ENCODE data around the gene DDN. TPM values are rescaled to one million over a fixed set of nuclear protein-coding genes. Genes with fewer than 3 reads are reported as not detected.

Gene DDN
- total RNA-seq, 1 experiment from 2014 or later = 0.51 TPM

DNA sequence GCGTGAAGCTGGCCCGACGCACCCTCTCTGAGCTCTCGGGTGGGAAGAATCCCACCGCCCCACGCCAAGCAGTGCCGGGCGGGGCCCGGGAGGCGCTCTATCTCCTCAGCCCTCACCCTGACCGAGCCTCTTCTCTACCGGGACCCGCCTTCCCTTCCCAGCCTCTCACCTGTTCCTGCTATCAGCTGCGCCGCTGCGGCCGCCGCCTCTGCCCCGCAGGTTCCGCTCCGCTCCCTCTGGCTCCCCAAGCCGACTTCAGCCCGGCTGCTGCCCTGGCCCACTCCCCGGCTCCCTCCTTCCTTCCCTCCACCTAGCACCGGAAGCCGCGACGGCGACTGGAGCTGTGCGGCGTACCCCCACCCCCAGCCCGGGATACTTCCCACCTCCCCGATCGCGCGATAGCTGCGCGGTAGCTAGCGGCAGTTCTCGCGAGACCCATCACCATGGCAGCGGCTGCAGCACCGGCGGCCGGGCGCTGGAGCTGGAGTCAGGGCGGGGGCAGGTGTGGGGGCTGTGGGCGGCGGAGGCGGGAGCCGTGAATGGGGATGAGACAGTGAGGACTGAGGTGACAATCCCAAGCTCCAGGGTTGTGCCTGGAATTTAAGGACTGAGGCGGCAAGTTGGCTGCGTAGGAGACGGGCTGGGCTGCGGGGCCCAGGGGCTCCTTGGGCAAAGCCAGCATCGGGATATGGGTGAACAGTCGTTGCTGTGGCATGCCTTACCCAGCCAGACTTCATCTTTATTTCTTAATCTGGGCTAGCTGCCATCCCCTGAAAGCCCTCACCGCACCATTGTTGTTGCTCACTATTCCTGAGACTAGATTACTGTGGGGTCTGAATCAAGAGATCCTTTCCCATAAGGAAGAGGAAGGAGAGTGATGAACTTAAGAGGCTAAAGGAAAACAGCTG is 41.8 kb downstream of the DDN start, which contains the start of gene ARF3:
TSS of gene ARF3 (minus strand) at position 347 of the 908 bp plus-strand sequence. CDS start 16,392 bp downstream, outside the sequence.
- no TSS peak for BruUV-seq (replicated peaks)
- DNase-seq (ENCODE audit: low read depth, low spot score) (peak; percentile 72), ATAC-seq (peak; percentile 96)
- intact Hi-C loops (cut with micrococcal nuclease; ENCODE audit: unreplicated experiment) = no loop called here
- H3K4me3 ChIP-seq (ENCODE audit: low read depth in 2 of 2, low read length in 2 of 2) = peak within 1 kb of the TSS; percentile 96
- H3K36me3 ChIP-seq (ENCODE audit: control insufficient read depth, insufficient read depth, low read length) = peaks cover 6% of the 10 kb centered on the region; the same call in 1 of the 2 replicates
- H3K27me3 ChIP-seq (ENCODE audit: control insufficient read depth, insufficient read depth, low read length) = no peaks in the 10 kb centered on the region
- in situ Hi-C loops (cut with HindIII; ENCODE audit: low pct_unique_long_range_greater_than_20kb, low sequenced_read_pairs) = no loop called here
- peak; percentile 98 for TF ChIP-seq SIN3A (IDR thresholded peaks at IDR 0.05; ENCODE audit: borderline replicate concordance, insufficient read depth, low read depth, low read length)
- no peak for TF ChIP-seq REST (IDR thresholded peaks at IDR 0.05; ENCODE audit: insufficient read depth in 1 of 2, low read depth in 2 of 2, low read length in 1 of 2)
- TF ChIP-seq, protein P1, sequence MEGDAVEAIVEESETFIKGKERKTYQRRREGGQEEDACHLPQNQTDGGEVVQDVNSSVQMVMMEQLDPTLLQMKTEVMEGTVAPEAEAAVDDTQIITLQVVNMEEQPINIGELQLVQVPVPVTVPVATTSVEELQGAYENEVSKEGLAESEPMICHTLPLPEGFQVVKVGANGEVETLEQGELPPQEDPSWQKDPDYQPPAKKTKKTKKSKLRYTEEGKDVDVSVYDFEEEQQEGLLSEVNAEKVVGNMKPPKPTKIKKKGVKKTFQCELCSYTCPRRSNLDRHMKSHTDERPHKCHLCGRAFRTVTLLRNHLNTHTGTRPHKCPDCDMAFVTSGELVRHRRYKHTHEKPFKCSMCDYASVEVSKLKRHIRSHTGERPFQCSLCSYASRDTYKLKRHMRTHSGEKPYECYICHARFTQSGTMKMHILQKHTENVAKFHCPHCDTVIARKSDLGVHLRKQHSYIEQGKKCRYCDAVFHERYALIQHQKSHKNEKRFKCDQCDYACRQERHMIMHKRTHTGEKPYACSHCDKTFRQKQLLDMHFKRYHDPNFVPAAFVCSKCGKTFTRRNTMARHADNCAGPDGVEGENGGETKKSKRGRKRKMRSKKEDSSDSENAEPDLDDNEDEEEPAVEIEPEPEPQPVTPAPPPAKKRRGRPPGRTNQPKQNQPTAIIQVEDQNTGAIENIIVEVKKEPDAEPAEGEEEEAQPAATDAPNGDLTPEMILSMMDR (IDR thresholded peaks at IDR 0.05) = no peak
- TF ChIP-seq POLR2AphosphoS5 (IDR thresholded peaks at IDR 0.05; ENCODE audit: low read depth, low read length) = peak; percentile 88
- TF ChIP-seq TCF7L2 (IDR thresholded peaks at IDR 0.05; ENCODE audit: low read depth, low read length) = no peak
- peaks cover 18% of the 10 kb centered on the region for H3K4me1 ChIP-seq (ENCODE audit: control insufficient read depth, insufficient read depth, low read length)
- CTCF ChIA-PET = interaction anchor here (0.6 to 1.0 kb wide), 3 partner anchors 20 to 112 kb away, joined by 3 to 7 read pairs (median 3); partner anchors contain the start of gene WNT1
- no peaks in the 10 kb centered on the region for H3K9me3 ChIP-seq (ENCODE audit: control insufficient read depth, insufficient read depth, low read depth, low read length)
- peak within 1 kb of the TSS; percentile 92 for H3K27ac ChIP-seq (ENCODE audit: low read length)
- POLR2A ChIA-PET = interaction anchor here (0.6 to 1.1 kb wide), 3 partner anchors 11 to 38 kb away, joined by 3 to 8 read pairs (median 6); no protein-coding TSS in a partner anchor

- Histone ChIP-seq H3K27ac (ENCODE audit: low read length) (peak overlapping the region; percentile 92), H3K4me1 (ENCODE audit: control insufficient read depth, insufficient read depth, low read length) (peaks cover 18% of the 10 kb centered on the region), H3K36me3 (ENCODE audit: control insufficient read depth, insufficient read depth, low read length) (peaks cover 6% of the 10 kb centered on the region; the same call in 1 of the 2 replicates), H3K9me3 (ENCODE audit: control insufficient read depth, insufficient read depth, low read depth, low read length) (no peaks in the 10 kb centered on the region), H3K4me3 (ENCODE audit: low read depth in 2 of 2, low read length in 2 of 2) (peak overlapping the region; percentile 96), H3K27me3 (ENCODE audit: control insufficient read depth, insufficient read depth, low read length) (no peaks in the 10 kb centered on the region)
- BruUV-seq (replicated peaks) = no TSS peak
- CTCF ChIA-PET = interaction anchor here (0.6 to 1.0 kb wide), 2 partner anchors 40 to 111 kb away, joined by 3 to 7 read pairs; no protein-coding TSS in a partner anchor
- peak; percentile 79 for ATAC-seq
- POLR2A ChIA-PET = interaction anchor here (1.1 kb wide), 1 partner anchor 12 kb away, joined by 8 read pairs; no protein-coding TSS in a partner anchor
- TF ChIP-seq REST (IDR thresholded peaks at IDR 0.05; ENCODE audit: insufficient read depth in 1 of 2, low read depth in 2 of 2, low read length in 1 of 2) (no peak), TCF7L2 (IDR thresholded peaks at IDR 0.05; ENCODE audit: low read depth, low read length) (no peak), SIN3A (IDR thresholded peaks at IDR 0.05; ENCODE audit: borderline replicate concordance, insufficient read depth, low read depth, low read length) (no peak), POLR2AphosphoS5 (IDR thresholded peaks at IDR 0.05; ENCODE audit: low read depth, low read length) (no peak)
- TF ChIP-seq, protein P1 (IDR thresholded peaks at IDR 0.05) = no peak
- no peak for DNase-seq (ENCODE audit: low read depth, low spot score)
- intact Hi-C loops (cut with micrococcal nuclease; ENCODE audit: unreplicated experiment) (no loop called here), in situ Hi-C loops (cut with HindIII; ENCODE audit: low pct_unique_long_range_greater_than_20kb, low sequenced_read_pairs) (no loop called here)
These were observed 42.7 kb downstream of the DDN start for GRCh38 chr12:48956279-48957140.

Measured in Panc1 (cell line).